H1 (cell line): ENCODE results near the gene ADK. TPM values are rescaled to one million over a fixed set of nuclear protein-coding genes. Genes with fewer than 3 reads are reported as not detected.

Experiments
- CTCF ChIA-PET: fragments of 300-600 bp; sonication (Branson Sonifier 250); formaldehyde crosslinking; loops from one replicate; lab custom pipeline; 2021; ENCODE audit not compliant: partially characterized antibody; lab: Charles Lee
- POLR2A ChIA-PET: fragments of 300-600 bp; sonication (Branson Sonifier 250); formaldehyde crosslinking; loops from one replicate; lab custom pipeline; 2021; ENCODE audit warnings: inconsistent platforms; ENCODE audit not compliant: partially characterized antibody; lab: Charles Lee
- DNase-seq, 2 experiments: peaks; one replicate each; pipeline versions ENCODE4 v3.0.0 to v3.0.0-alpha.2; 2010 to 2022; ENCODE audit warnings: low spot score in 2 of 2, low read depth in 1 of 2, mixed read lengths in 1 of 2
- FAIRE-seq: peaks from 2 replicates; lab custom pipeline; 2011; peaks lifted over from hg19 to GRCh38; lab: Jason Lieb, UNC
- H2AFZ ChIP-seq: 2 replicates; pipeline ENCODE4 v1.8.1; 2012; ENCODE audit warnings: low read length, inconsistent platforms
- H2AK5ac ChIP-seq: 2 replicates; pipeline ENCODE4 v1.6.1; 2013; ENCODE audit warnings: low read depth, low read length
- H2BK120ac ChIP-seq: replicated peaks from 2 replicates; pipeline ENCODE3; 2013; ENCODE audit warnings: low read depth, low read length, inconsistent platforms
- H2BK12ac ChIP-seq: 2 replicates; pipeline ENCODE4 v1.6.1; 2013; ENCODE audit warnings: low read depth, low read length
- H2BK15ac ChIP-seq: 2 replicates; pipeline ENCODE4 v1.6.1; 2013; ENCODE audit warnings: low read length
- H2BK20ac ChIP-seq: 2 replicates; pipeline ENCODE4 v1.6.1; 2013; ENCODE audit warnings: low read length
- H2BK5ac ChIP-seq: 2 replicates; pipeline ENCODE4 v1.6.1; 2013; ENCODE audit warnings: low read depth, low read length
- H3K14ac ChIP-seq: 2 replicates; pipeline ENCODE4 v1.6.1; 2013; ENCODE audit warnings: inconsistent platforms; ENCODE audit not compliant: insufficient read length
- H3K18ac ChIP-seq: 2 replicates; pipeline ENCODE4 v1.6.1; 2013; ENCODE audit warnings: low read length; ENCODE audit errors: extremely low read depth
- H3K23ac ChIP-seq: 2 replicates; pipeline ENCODE4 v1.6.1; 2013; ENCODE audit warnings: inconsistent platforms; ENCODE audit not compliant: insufficient read length
- H3K23me2 ChIP-seq: 2 replicates; pipeline ENCODE4 v1.6.1; 2013; ENCODE audit warnings: low read depth, low read length
- H3K27ac ChIP-seq: 2 replicates; pipeline ENCODE4 v1.6.1; 2011; ENCODE audit warnings: low read depth, low read length, inconsistent platforms
- H3K27me3 ChIP-seq, 4 experiments: replicated peaks in 1 of 4; 1 replicate in 1 of 4; 2 replicates in 3 of 4; pipeline versions ENCODE4 v1.6.1 to v1.8.1; 2011 to 2013; ENCODE audit warnings: low read length in 3 of 4, mild to moderate bottlenecking in 3 of 4, inconsistent platforms in 2 of 4, mixed read lengths in 2 of 4, moderate library complexity in 1 of 4; ENCODE audit not compliant: control insufficient read depth in 3 of 4, insufficient read depth in 3 of 4; ENCODE audit errors: extremely low read depth in 1 of 4
- H3K36me3 ChIP-seq, 4 experiments: 2 replicates each; pipeline versions ENCODE4 v1.6.1 to v1.8.1; 2011 to 2013; ENCODE audit warnings: mild to moderate bottlenecking in 4 of 4, low read length in 3 of 4, moderate library complexity in 2 of 4, control low read depth in 1 of 4, inconsistent platforms in 1 of 4; ENCODE audit not compliant: insufficient read depth in 4 of 4, control insufficient read depth in 2 of 4
- H3K4ac ChIP-seq: replicated peaks from 2 replicates; pipeline ENCODE3; 2013; ENCODE audit warnings: low read length, low read depth, mixed read lengths, inconsistent platforms; ENCODE audit not compliant: insufficient read length
- H3K4me1 ChIP-seq, 4 experiments: replicated peaks in 1 of 4; 1 replicate in 1 of 4; 2 replicates in 3 of 4; pipeline versions ENCODE4 v1.6.1 to v1.8.1; 2011 to 2013; ENCODE audit warnings: low read length in 3 of 4, inconsistent platforms in 2 of 4, mixed read lengths in 1 of 4; ENCODE audit not compliant: insufficient read depth in 4 of 4, control insufficient read depth in 3 of 4
- H3K4me2 ChIP-seq, 2 experiments: 2 replicates each; pipeline versions ENCODE4 v1.6.1 to v1.8.1; 2011 to 2013; ENCODE audit warnings: low read depth in 2 of 2, low read length in 2 of 2, control low read depth in 1 of 2, inconsistent platforms in 1 of 2, mild to moderate bottlenecking in 1 of 2; ENCODE audit not compliant: insufficient read depth in 1 of 2
- H3K4me3 ChIP-seq, 4 experiments: fragments of 200-600, 300-600 bp in 1 of 4; sonication (generic), shearing (Covaris generic), sonication (Bioruptor Twin) in 1 of 4; 2 replicates each; pipeline versions ENCODE4 v1.5.1 to v1.8.1; 2011 to 2016; ENCODE audit warnings: low read length in 4 of 4, low read depth in 3 of 4, control low read depth in 2 of 4, inconsistent platforms in 2 of 4, mild to moderate bottlenecking in 2 of 4, mixed read lengths in 1 of 4, moderate library complexity in 1 of 4; ENCODE audit not compliant: insufficient read depth in 2 of 4; ENCODE audit errors: extremely low read depth in 1 of 4
- H3K56ac ChIP-seq: replicated peaks from 2 replicates; pipeline ENCODE3; 2013; ENCODE audit warnings: low read depth, mild to moderate bottlenecking, mixed read lengths, low read length, inconsistent platforms; ENCODE audit not compliant: insufficient read length
- H3K79me1 ChIP-seq: 2 replicates; pipeline ENCODE4 v1.6.1; 2013; ENCODE audit warnings: low read depth, low read length, control low read depth
- H3K79me2 ChIP-seq, 2 experiments: 2 replicates each; pipeline versions ENCODE4 v1.6.1 to v1.8.1; 2012 to 2013; ENCODE audit warnings: low read length in 2 of 2, mild to moderate bottlenecking in 2 of 2, inconsistent platforms in 1 of 2; ENCODE audit not compliant: insufficient read depth in 2 of 2, control insufficient read depth in 1 of 2
- H3K9ac ChIP-seq, 4 experiments: replicated peaks in 1 of 4; 1 replicate in 1 of 4; 2 replicates in 3 of 4; pipeline versions ENCODE4 v1.6.1 to v1.8.1; 2011 to 2013; ENCODE audit warnings: low read depth in 3 of 4, low read length in 3 of 4, control low read depth in 2 of 4, mild to moderate bottlenecking in 2 of 4, moderate library complexity in 2 of 4, inconsistent platforms in 1 of 4; ENCODE audit errors: extremely low read depth in 1 of 4
- H3K9me3 ChIP-seq, 2 experiments: 2 replicates each; pipeline versions ENCODE4 v1.6.1 to v1.8.1; 2012 to 2013; ENCODE audit warnings: mild to moderate bottlenecking in 2 of 2, moderate library complexity in 2 of 2, control low read depth in 1 of 2, inconsistent platforms in 1 of 2, low read depth in 1 of 2, low read length in 1 of 2, mixed read lengths in 1 of 2; ENCODE audit not compliant: insufficient read depth in 2 of 2
- H4K20me1 ChIP-seq, 2 experiments: replicated peaks in 1 of 2; 2 replicates each; pipeline versions ENCODE3 to v1.8.1; 2011 to 2013; ENCODE audit warnings: inconsistent platforms in 2 of 2, low read length in 2 of 2, mild to moderate bottlenecking in 1 of 2; ENCODE audit not compliant: insufficient read depth in 2 of 2, control insufficient read depth in 1 of 2
- H4K5ac ChIP-seq: 2 replicates; pipeline ENCODE4 v1.6.1; 2013; ENCODE audit warnings: low read length, low read depth, mixed read lengths, inconsistent platforms; ENCODE audit not compliant: insufficient read length
- H4K8ac ChIP-seq: 2 replicates; pipeline ENCODE4 v1.8.0; 2013; ENCODE audit warnings: mild to moderate bottlenecking, moderate library complexity, low read length, inconsistent platforms; ENCODE audit not compliant: insufficient read depth; ENCODE audit errors: extremely low read depth
- H4K91ac ChIP-seq: replicated peaks from 2 replicates; pipeline ENCODE3; 2013; ENCODE audit warnings: low read length, mixed read lengths, inconsistent platforms; ENCODE audit not compliant: insufficient read length
- CTBP2 ChIP-seq: IDR thresholded peaks from 2 replicates; pipeline ENCODE4 v1.7.0; 2011; ENCODE audit warnings: borderline replicate concordance, mild to moderate bottlenecking, moderate library complexity, mixed read lengths, low read length; ENCODE audit not compliant: insufficient read depth, insufficient read length
- E2F6 ChIP-seq: IDR thresholded peaks from 2 replicates; pipeline ENCODE4 v1.6.1; 2012; ENCODE audit warnings: inconsistent platforms
- EZH2 ChIP-seq: fragments of 200-600 bp; sonication (generic); IDR thresholded peaks from 2 replicates; pipeline ENCODE4 v1.7.1; 2012; ENCODE audit warnings: low read depth, mild to moderate bottlenecking, moderate library complexity, low read length, inconsistent platforms; ENCODE audit not compliant: severe bottlenecking
- JUND ChIP-seq: IDR thresholded peaks from 2 replicates; pipeline ENCODE4 v1.6.1; 2011; ENCODE audit warnings: mild to moderate bottlenecking, improper control_type of control experiment, low read length
- NRF1 ChIP-seq: IDR thresholded peaks from 2 replicates; pipeline ENCODE4 v1.6.1; 2011; ENCODE audit warnings: mild to moderate bottlenecking, low read depth, low read length, improper control_type of control experiment
- RXRA ChIP-seq: IDR thresholded peaks from 2 replicates; pipeline ENCODE4 v1.6.1; 2011; ENCODE audit warnings: low read depth, mild to moderate bottlenecking, low read length, moderate library complexity; ENCODE audit not compliant: insufficient read depth
- SIRT6 ChIP-seq: IDR thresholded peaks from one replicate; pipeline ENCODE4 v1.7.1; 2012; ENCODE audit warnings: low read length, inconsistent platforms
- SRF ChIP-seq: IDR thresholded peaks from 2 replicates; pipeline ENCODE4 v1.6.1; 2011; ENCODE audit warnings: mild to moderate bottlenecking, low read depth, low read length, moderate library complexity
- SUZ12 ChIP-seq: fragments of 200-600 bp; sonication (generic); IDR thresholded peaks from 2 replicates; pipeline ENCODE4 v1.6.1; 2012; ENCODE audit warnings: mild to moderate bottlenecking, inconsistent platforms, low read length, moderate library complexity, mixed read lengths
- TCF12 ChIP-seq: IDR thresholded peaks from 2 replicates; pipeline ENCODE4 v1.6.1; 2011; ENCODE audit warnings: low read depth, mild to moderate bottlenecking, low read length
- TEAD4 ChIP-seq: IDR thresholded peaks from 2 replicates; pipeline ENCODE4 v1.6.1; 2012; ENCODE audit warnings: low read depth, low read length, inconsistent platforms, mixed read lengths
- ZNF274 ChIP-seq: IDR thresholded peaks from 2 replicates; pipeline ENCODE4 v1.7.0; 2012; ENCODE audit warnings: low read length, borderline replicate concordance; ENCODE audit errors: extremely low read depth
- WGBS, 2 experiments: shearing (Covaris generic) in 1 of 2; methylation state at CpG; one replicate each; pipeline versions ENCODE4 v1.1.6 to v1.1.7; 2013 to 2015; ENCODE audit warnings: low lambda C conversion rate in 2 of 2, mixed read lengths in 2 of 2, inconsistent platforms in 1 of 2, low coverage in 1 of 2, missing lambda C conversion rate in 1 of 2; ENCODE audit not compliant: insufficient replicate concordance in 2 of 2, insufficient coverage in 1 of 2, insufficient read length in 1 of 2; ENCODE audit errors: extremely low coverage in 1 of 2, missing lambda C conversion rate in 1 of 2; 5-methylcytosine and 5-hydroxymethylcytosine counted together
- polyA plus RNA-seq, 7 experiments: library from polyadenylated mRNA; depleted of rRNA in 3 of 7; stranded (reverse) in 5 of 7; unstranded in 2 of 7; fragments of >200 nt in 5 of 7; fragments of 200-250 nt in 2 of 7; gene quantifications; 1 replicate in 5 of 7; 2 replicates in 1 of 7; 4 replicates in 1 of 7; pipeline versions ENCODE4 v1.2.1 to v1.2.3, GENCODE V29; 2011 to 2013; ENCODE audit warnings: missing spikeins in 2 of 7, mixed read lengths in 2 of 7
- total RNA-seq: library from RNA; stranded (reverse); fragmentation: NEBNext Ultra II Directional; extraction: Animal tissue kit (Norgen Biotek cat#: 25700); gene quantifications from 2 replicates; pipeline ENCODE4 v1.2.1, GENCODE V29; 2021
- TF ChIP-seq, protein P1 (sequence below): IDR thresholded peaks from 2 replicates; pipeline ENCODE4 v1.6.1; 2011; ENCODE audit warnings: low read depth, mild to moderate bottlenecking, low read length; ENCODE audit not compliant: insufficient read depth

ADK gene
- total and polyA plus RNA-seq, 2 of the 8 experiments (the other 6 are each of a cell fraction or from before 2014, with no cell fraction given) = 12.3 to 42.4 TPM

DNA sequence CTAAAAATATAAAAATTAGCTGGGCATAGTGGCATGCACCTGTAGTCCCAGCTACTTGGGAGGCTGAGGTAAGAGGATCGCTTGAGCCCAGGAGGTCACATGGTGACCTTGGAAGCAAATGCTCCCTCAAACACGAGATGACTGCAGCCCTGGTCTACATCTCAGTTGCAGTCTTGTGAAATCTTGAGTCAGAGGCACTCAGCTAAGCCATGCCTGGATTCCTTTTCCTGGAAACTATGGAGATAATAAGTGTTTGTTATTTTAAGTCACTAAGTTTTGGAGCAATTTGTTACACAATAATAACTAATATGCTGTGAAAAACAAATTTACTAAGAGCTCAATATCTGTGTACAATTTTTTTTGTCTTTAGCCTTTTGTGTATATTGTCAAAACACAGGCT is 391.1 kb downstream of the ADK start:
- Histone ChIP-seq H3K56ac (no peak overlapping the region), H2BK15ac (no peak overlapping the region), H3K79me2 (no peaks in the 10 kb centered on the region), H2AK5ac (no peak overlapping the region), H4K20me1 (no peaks in the 10 kb centered on the region), H3K4me3 (no peak overlapping the region), H2BK120ac (no peak overlapping the region), H4K5ac (no peak overlapping the region), H3K18ac (no peak overlapping the region; the same call in 1 of the 2 replicates), H3K4ac (no peak overlapping the region), H3K23ac (no peak overlapping the region), H2BK5ac (no peak overlapping the region), H4K91ac (no peak overlapping the region), H2BK20ac (no peak overlapping the region), H3K36me3 (no peaks in the 10 kb centered on the region), H3K79me1 (no peaks in the 10 kb centered on the region), H3K27me3 (no peaks in the 10 kb centered on the region), H2BK12ac (no peak overlapping the region), H4K8ac (no peak overlapping the region), H3K23me2 (no peaks in the 10 kb centered on the region), H3K9me3 (no peaks in the 10 kb centered on the region), H3K4me2 (no peak overlapping the region), H3K27ac (no peak overlapping the region), H3K4me1 (peaks cover 0 to 2% (median 0%) of the 10 kb centered on the region in 4 experiments; a peak in 3 of 7 replicates), H3K9ac (no peak overlapping the region), H2AFZ (no peak overlapping the region), H3K14ac (no peak overlapping the region)
- WGBS, 2 experiments = 77% methylated on average over 2 of the region's 2 CpGs; no CpG with 5 or more reads in 1 of the 2 experiments
- ChIA-PET POLR2A (interaction anchor here (0.5 to 0.6 kb wide), 2 partner anchors 85 to 133 kb away, joined by 3 read pairs; no protein-coding TSS in a partner anchor), CTCF (interaction anchor here (1.4 kb wide), 1 partner anchor 11 kb away, joined by 4 read pairs; no protein-coding TSS in a partner anchor)
- DNase-seq (no peak), FAIRE-seq (no peak)
- TF ChIP-seq SUZ12 (no peak), SRF (no peak), EZH2 (no peak), ZNF274 (no peak), TCF12 (no peak), RXRA (no peak), E2F6 (no peak), NRF1 (no peak), SIRT6 (no peak), CTBP2 (no peak), TEAD4 (no peak), JUND (no peak)
- TF ChIP-seq, protein P1, sequence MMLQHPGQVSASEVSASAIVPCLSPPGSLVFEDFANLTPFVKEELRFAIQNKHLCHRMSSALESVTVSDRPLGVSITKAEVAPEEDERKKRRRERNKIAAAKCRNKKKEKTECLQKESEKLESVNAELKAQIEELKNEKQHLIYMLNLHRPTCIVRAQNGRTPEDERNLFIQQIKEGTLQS = no peak
